B cell (primary cell): ENCODE data around the gene CCDC78.

Experiments
- CTCF ChIP-seq: fragments of 200-600 bp; IDR thresholded peaks from one replicate; pipeline ENCODE4 v1.8.0; 2022; ENCODE audit warnings: antibody characterized with exemption, mild to moderate bottlenecking
- EZH2 ChIP-seq: IDR thresholded peaks from 2 replicates; pipeline ENCODE4 v1.6.1; 2012; ENCODE audit warnings: borderline replicate concordance, low read depth, mild to moderate bottlenecking, moderate library complexity, low read length; ENCODE audit not compliant: insufficient read depth, poor library complexity, severe bottlenecking

- no peak for TF ChIP-seq CTCF
- TF ChIP-seq EZH2 = no peak
Measured at GRCh38 chr16:704047-704446, 22.2 kb downstream of the CCDC78 start.
